ENCODE results near the gene LAMA5. TPM values are rescaled to one million over a fixed set of nuclear protein-coding genes. Genes with fewer than 3 reads are reported as not detected.
A peak's percentile ranks its signal among the peaks of the same experiment; 100 is the strongest.

Gene LAMA5
- total RNA-seq, 1 experiment from 2014 or later = 266 TPM

GRCh38 chr20:62378215-62378614, 11.1 kb upstream of the LAMA5 start:
- ChIA-PET POLR2A (interaction anchor here (0.7 to 10.4 kb wide), 18 partner anchors 9 to 417 kb away, joined by 3 to 307 read pairs (median 4); partner anchors contain the start of genes ADRM1, LAMA5 and RPS21), CTCF (interaction anchor here (0.7 to 5.0 kb wide), 7 partner anchors 13 to 501 kb away, joined by 3 to 87 read pairs (median 5); partner anchors contain the start of gene LAMA5)
- TF ChIP-seq CTCF (IDR thresholded peaks at IDR 0.05; ENCODE audit: unreplicated experiment) = no peak
- intact Hi-C loops (cut with micrococcal nuclease) = no loop called here
- peak; percentile 81 for DNase-seq (ENCODE audit: unreplicated experiment)
- H3K4me3 Mint-ChIP-seq (ENCODE audit: unreplicated experiment) = peak overlapping the region; percentile 12
- H3K27ac Mint-ChIP-seq (ENCODE audit: low read depth, unreplicated experiment) = peak overlapping the region; percentile 46
- H3K27me3 Mint-ChIP-seq (ENCODE audit: insufficient read depth, unreplicated experiment) = no peaks in the 10 kb centered on the region
- H3K9me3 Mint-ChIP-seq (ENCODE audit: unreplicated experiment) = peaks cover 9% of the 10 kb centered on the region
- H3K36me3 Mint-ChIP-seq (ENCODE audit: insufficient read depth, unreplicated experiment) = peaks cover 25% of the 10 kb centered on the region
- no TSS peak for BruUV-seq (replicated peaks)
- peaks cover 25% of the 10 kb centered on the region for H3K4me1 Mint-ChIP-seq (ENCODE audit: insufficient read depth, unreplicated experiment)

GRCh38 chr20:62377615-62378178, 10.6 kb upstream of the LAMA5 start:
- no TSS peak for BruUV-seq (replicated peaks)
- Mint-ChIP-seq H3K36me3 (ENCODE audit: insufficient read depth, unreplicated experiment) (peaks cover 26% of the 10 kb centered on the region), H3K9me3 (ENCODE audit: unreplicated experiment) (peaks cover 9% of the 10 kb centered on the region), H3K27me3 (ENCODE audit: insufficient read depth, unreplicated experiment) (no peaks in the 10 kb centered on the region), H3K27ac (ENCODE audit: low read depth, unreplicated experiment) (no peak overlapping the region), H3K4me3 (ENCODE audit: unreplicated experiment) (peak overlapping the region; percentile 12), H3K4me1 (ENCODE audit: insufficient read depth, unreplicated experiment) (peaks cover 22% of the 10 kb centered on the region)
- DNase-seq (ENCODE audit: unreplicated experiment) = peak; percentile 48
- no peak for TF ChIP-seq CTCF (IDR thresholded peaks at IDR 0.05; ENCODE audit: unreplicated experiment)
- ChIA-PET POLR2A (interaction anchor here (0.7 to 10.4 kb wide), 16 partner anchors 9 to 418 kb away, joined by 3 to 307 read pairs (median 6); partner anchors contain the start of genes ADRM1, LAMA5 and RPS21), CTCF (interaction anchor here (1.0 to 5.0 kb wide), 7 partner anchors 12 to 79 kb away, joined by 4 to 87 read pairs (median 5); partner anchors contain the start of gene LAMA5)
- intact Hi-C loops (cut with micrococcal nuclease) = no loop called here

- intact Hi-C loops (cut with micrococcal nuclease) = no loop called here
- H3K4me1 Mint-ChIP-seq (ENCODE audit: insufficient read depth, unreplicated experiment) = peaks cover 16% of the 10 kb centered on the region
- BruUV-seq (replicated peaks) = no TSS peak
- peaks cover 6% of the 10 kb centered on the region for H3K9me3 Mint-ChIP-seq (ENCODE audit: unreplicated experiment)
- ChIA-PET CTCF (interaction anchor here (1.0 to 5.0 kb wide), 5 partner anchors 11 to 76 kb away, joined by 4 to 87 read pairs (median 8); partner anchors contain the start of gene LAMA5), POLR2A (interaction anchor here (1.2 to 10.4 kb wide), 8 partner anchors 10 to 73 kb away, joined by 5 to 307 read pairs (median 18); partner anchors contain the start of genes LAMA5 and RPS21)
- peaks cover 22% of the 10 kb centered on the region for H3K36me3 Mint-ChIP-seq (ENCODE audit: insufficient read depth, unreplicated experiment)
- no peak for TF ChIP-seq CTCF (IDR thresholded peaks at IDR 0.05; ENCODE audit: unreplicated experiment)
- no peak overlapping the region for H3K27ac Mint-ChIP-seq (ENCODE audit: low read depth, unreplicated experiment)
- H3K27me3 Mint-ChIP-seq (ENCODE audit: insufficient read depth, unreplicated experiment) = no peaks in the 10 kb centered on the region
- H3K4me3 Mint-ChIP-seq (ENCODE audit: unreplicated experiment) = peak overlapping the region; percentile 10
- DNase-seq (ENCODE audit: unreplicated experiment) = no peak
Observed at GRCh38 chr20:62377064-62377461, 10.0 kb upstream of the LAMA5 start.
